Muscle of back (tissue), 13 donors: ENCODE results near the gene NRG2. TPM values are rescaled to one million over a fixed set of nuclear protein-coding genes. Genes with fewer than 3 reads are reported as not detected.
A peak's percentile ranks its signal among the peaks of the same experiment; 100 is the strongest.

ENCODE experiments used
- DNase-seq, 3 donors: peaks; one replicate each; pipeline versions ENCODE4 v3.0.0 to v3.0.0-alpha.2; 2013
- long read RNA-seq, 9 donors: transcript quantifications; one replicate each; lab custom pipeline, GENCODE V29; 2026
- polyA plus RNA-seq, 10 donors: library from polyadenylated mRNA; unstranded; fragments of 120-200 nt; gene quantifications; one replicate each; pipeline ENCODE4 v1.2.1, GENCODE V29; 2013; ENCODE audit not compliant: insufficient read length in 10 of 10

NRG2 gene
- 1 to 10 TPM in 8 of 10 donors, under 1 TPM in 2; 0.64 to 2.1 (median 1.5) TPM for polyA plus RNA-seq
- long read RNA-seq, donor 1: 0 reads
- long read RNA-seq, donor 2: 0 reads
- long read RNA-seq, donor 3: 0 reads
- long read RNA-seq, donor 4: 0 reads
- long read RNA-seq, donor 5: 0 reads
- long read RNA-seq, donor 6: 0 reads
- long read RNA-seq, donor 7: 0 reads
- long read RNA-seq, donor 8: 0 reads
- long read RNA-seq, donor 9: 0 reads

GRCh38 chr5:140042643-140043507 is at the start of gene NRG2:
TSS of gene NRG2 (minus strand) at chr5:140043299.
- peak; percentile 31 to 81 (median 55) for DNase-seq

- DNase-seq: no peak
These were observed 47.2 kb upstream of the NRG2 start for GRCh38 chr5:140090251-140090650.

- DNase-seq: no peak
These were observed 41.4 kb upstream of the NRG2 start for GRCh38 chr5:140084541-140084940.

GRCh38 chr5:140083650-140084049 is 40.6 kb upstream of the NRG2 start:
- no peak for DNase-seq

GRCh38 chr5:140083120-140083519 is 40.0 kb upstream of the NRG2 start:
- no peak for DNase-seq

GRCh38 chr5:140076788-140077187 is 33.7 kb upstream of the NRG2 start:
- DNase-seq: no peak

- DNase-seq: no peak
These were observed 33.0 kb upstream of the NRG2 start for GRCh38 chr5:140076142-140076541.

GRCh38 chr5:140075371-140075770 is 32.3 kb upstream of the NRG2 start:
- DNase-seq: no peak

- DNase-seq: peak; percentile 7 to 40 (median 19)
These were observed 30.2 kb upstream of the NRG2 start for GRCh38 chr5:140073296-140073695.

GRCh38 chr5:140072812-140073211 is 29.7 kb upstream of the NRG2 start:
- DNase-seq: no peak

- DNase-seq: no peak
These were observed 17.7 kb upstream of the NRG2 start for GRCh38 chr5:140060816-140061215.

- DNase-seq: no peak
These were observed 15.3 kb upstream of the NRG2 start for GRCh38 chr5:140058212-140058932.

GRCh38 chr5:140056880-140057279 is 13.8 kb upstream of the NRG2 start:
- no peak for DNase-seq

GRCh38 chr5:140055152-140055551 is 12.1 kb upstream of the NRG2 start:
- no peak for DNase-seq

- DNase-seq: no peak
These were observed 11.1 kb upstream of the NRG2 start for GRCh38 chr5:140054086-140054689.

GRCh38 chr5:140051950-140052349 is 8.9 kb upstream of the NRG2 start:
- no peak for DNase-seq

- DNase-seq: no peak
These were observed 6.6 kb upstream of the NRG2 start for GRCh38 chr5:140049713-140050112.

GRCh38 chr5:140049205-140049604 is 6.1 kb upstream of the NRG2 start:
- peak in 1 of 3 donors; percentile 30 for DNase-seq

- DNase-seq: no peak
These were observed 942 bp upstream of the NRG2 start for GRCh38 chr5:140044041-140044440.

GRCh38 chr5:140043508-140043872 is 391 bp upstream of the NRG2 start:
- no peak for DNase-seq

GRCh38 chr5:140042393-140042642 is 781 bp downstream of the NRG2 start:
- no peak for DNase-seq
